ES-I3 (cell line): ENCODE data around the gene PGAM2.
A peak's percentile ranks its signal among the peaks of the same experiment; 100 is the strongest.

ENCODE experiments used
- H3K36me3 ChIP-seq: 2 replicates; pipeline ENCODE4 v1.6.1; 2013; ENCODE audit warnings: mild to moderate bottlenecking, low read length, control low read depth, moderate library complexity; ENCODE audit not compliant: insufficient read depth
- H3K4me1 ChIP-seq: 2 replicates; pipeline ENCODE4 v1.6.1; 2013; ENCODE audit warnings: mild to moderate bottlenecking, control low read depth, low read length; ENCODE audit not compliant: insufficient read depth
- H3K9ac ChIP-seq: 2 replicates; pipeline ENCODE4 v1.6.1; 2013; ENCODE audit warnings: low read depth, mild to moderate bottlenecking, low read length, moderate library complexity
- H3K9me3 ChIP-seq: 2 replicates; pipeline ENCODE4 v1.6.1; 2013; ENCODE audit warnings: mild to moderate bottlenecking, low read length, moderate library complexity; ENCODE audit not compliant: control insufficient read depth, insufficient read depth

PGAM2 gene

DNA sequence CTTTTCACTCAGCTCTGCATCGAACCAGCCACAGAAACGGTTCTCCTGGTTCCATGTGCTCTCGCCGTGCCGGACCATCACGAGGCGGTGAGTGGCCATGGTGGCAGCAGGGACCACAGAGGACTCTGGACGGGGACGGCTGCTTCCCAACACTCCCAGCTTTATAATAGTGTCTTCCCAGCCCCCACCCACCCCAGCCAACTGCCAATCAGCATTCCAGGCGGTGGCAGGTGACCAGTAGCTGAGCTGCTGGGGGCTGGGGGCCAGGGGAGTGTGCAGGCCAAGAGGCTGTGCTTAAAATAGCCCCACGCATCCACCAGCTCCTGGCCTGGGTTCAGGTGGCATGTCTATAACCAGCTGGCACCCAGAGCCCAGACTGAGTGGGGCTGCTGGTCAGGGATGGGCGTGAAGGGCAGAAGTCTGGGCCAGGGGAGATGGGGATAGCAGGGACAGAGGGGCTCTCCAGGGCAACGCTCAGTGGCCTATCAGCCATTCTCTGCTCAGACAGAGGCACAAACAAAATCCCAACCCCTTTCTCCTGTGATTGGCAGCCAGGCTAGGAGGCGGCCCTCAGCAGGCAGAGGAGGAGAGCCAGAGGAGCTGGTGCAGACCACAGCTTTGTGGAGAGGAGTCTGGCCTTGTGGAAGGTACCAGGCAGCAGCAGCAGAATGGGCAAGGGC is at the start of gene PGAM2:
Gene PGAM2, minus strand, starts transcription at position 137 of the 680 bp plus-strand sequence. Its CDS starts 38 bp downstream, at position 99.
- peaks cover 13% of the 10 kb centered on the region; the same call in 1 of the 2 replicates for H3K4me1 ChIP-seq
- H3K9me3 ChIP-seq: no peaks in the 10 kb centered on the region
- peak within 1 kb of the TSS; percentile 1; the same call in 1 of the 2 replicates for H3K9ac ChIP-seq
- no peaks in the 10 kb centered on the region for H3K36me3 ChIP-seq

- Histone ChIP-seq H3K4me1 (no peaks in the 10 kb centered on the region), H3K9me3 (no peaks in the 10 kb centered on the region), H3K36me3 (peaks cover 6% of the 10 kb centered on the region; the same call in 1 of the 2 replicates), H3K9ac (no peak overlapping the region)
These were observed 49.4 kb upstream of the PGAM2 start for GRCh38 chr7:44114586-44115310.

DNA sequence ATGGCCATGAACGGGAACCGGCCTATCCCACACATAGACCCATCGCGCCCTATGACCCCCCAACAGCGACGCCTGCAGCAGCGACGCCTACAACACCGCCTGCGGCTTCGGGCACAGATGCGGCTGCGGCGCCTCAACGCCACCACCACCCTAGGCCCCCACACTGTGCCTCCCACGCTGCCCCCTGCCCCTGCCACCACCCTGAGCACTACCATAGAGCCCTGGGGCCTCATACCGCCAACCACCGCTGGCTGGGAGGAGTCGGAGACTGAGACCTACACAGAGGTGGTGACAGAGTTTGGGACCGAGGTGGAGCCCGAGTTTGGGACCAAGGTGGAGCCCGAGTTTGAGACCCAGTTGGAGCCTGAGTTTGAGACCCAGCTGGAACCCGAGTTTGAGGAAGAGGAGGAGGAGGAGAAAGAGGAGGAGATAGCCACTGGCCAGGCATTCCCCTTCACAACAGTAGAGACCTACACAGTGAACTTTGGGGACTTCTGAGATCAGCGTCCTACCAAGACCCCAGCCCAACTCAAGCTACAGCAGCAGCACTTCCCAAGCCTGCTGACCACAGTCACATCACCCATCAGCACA is 48.5 kb upstream of the PGAM2 start:
- H3K36me3 ChIP-seq: peaks cover 6% of the 10 kb centered on the region; the same call in 1 of the 2 replicates

GRCh38 chr7:44112997-44113763 is 47.8 kb upstream of the PGAM2 start:
- H3K9me3 ChIP-seq: no peaks in the 10 kb centered on the region
- peak overlapping the region; percentile 31; the same call in 1 of the 2 replicates for H3K9ac ChIP-seq
- no peaks in the 10 kb centered on the region for H3K4me1 ChIP-seq
- peaks cover 6% of the 10 kb centered on the region; the same call in 1 of the 2 replicates for H3K36me3 ChIP-seq

More for the DNA sequence above, 48.5 kb upstream of the PGAM2 start:
- Histone ChIP-seq H3K9me3 (no peaks in the 10 kb centered on the region), H3K4me1 (no peaks in the 10 kb centered on the region), H3K9ac (no peak overlapping the region; the same call in 1 of the 2 replicates)

- peak overlapping the region; percentile 31; the same call in 1 of the 2 replicates for H3K9ac ChIP-seq
- no peaks in the 10 kb centered on the region for H3K9me3 ChIP-seq
- H3K4me1 ChIP-seq: no peaks in the 10 kb centered on the region
- peaks cover 3% of the 10 kb centered on the region; the same call in 1 of the 2 replicates for H3K36me3 ChIP-seq
These were observed 47.0 kb upstream of the PGAM2 start for GRCh38 chr7:44112231-44112996.

GRCh38 chr7:44111761-44112160 is 46.4 kb upstream of the PGAM2 start:
- H3K9ac ChIP-seq: no peak overlapping the region
- H3K4me1 ChIP-seq: no peaks in the 10 kb centered on the region
- no peaks in the 10 kb centered on the region for H3K9me3 ChIP-seq
- no peaks in the 10 kb centered on the region; the same call in 1 of the 2 replicates for H3K36me3 ChIP-seq

DNA sequence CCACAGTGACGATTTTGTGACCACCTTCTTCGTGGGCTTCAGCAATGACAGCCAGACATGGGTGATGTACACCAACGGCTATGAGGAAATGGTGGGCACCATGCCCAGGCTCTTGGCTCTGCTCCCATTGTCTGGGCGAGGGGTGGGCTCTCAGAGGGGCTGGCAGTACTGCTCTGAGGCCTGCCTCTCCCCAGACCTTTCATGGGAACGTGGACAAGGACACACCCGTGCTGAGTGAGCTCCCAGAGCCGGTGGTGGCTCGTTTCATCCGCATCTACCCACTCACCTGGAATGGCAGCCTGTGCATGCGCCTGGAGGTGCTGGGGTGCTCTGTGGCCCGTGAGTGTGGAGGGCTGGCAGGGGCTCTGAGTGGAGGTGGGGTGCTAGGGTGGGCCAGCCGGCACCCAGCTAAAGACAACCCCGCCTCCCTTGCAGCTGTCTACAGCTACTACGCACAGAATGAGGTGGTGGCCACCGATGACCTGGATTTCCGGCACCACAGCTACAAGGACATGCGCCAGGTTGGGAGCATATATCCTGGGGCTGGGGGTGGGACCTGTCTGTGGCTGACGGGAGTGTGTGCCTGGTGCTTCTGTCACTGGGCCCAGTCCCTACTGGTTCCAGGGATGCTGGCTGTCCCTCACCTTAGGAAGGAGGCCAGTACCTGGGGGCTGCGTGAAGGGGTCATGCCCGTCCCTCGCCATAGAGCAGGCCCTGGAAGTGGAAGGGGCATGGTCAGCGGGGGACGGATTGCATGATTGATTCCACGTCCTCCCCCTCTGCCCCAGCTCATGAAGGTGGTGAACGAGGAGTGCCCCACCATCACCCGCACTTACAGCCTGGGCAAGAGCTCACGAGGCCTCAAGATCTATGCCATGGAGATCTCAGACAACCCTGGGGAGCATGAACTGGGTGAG is 45.6 kb upstream of the PGAM2 start:
- Histone ChIP-seq H3K4me1 (no peaks in the 10 kb centered on the region), H3K9me3 (no peaks in the 10 kb centered on the region), H3K9ac (no peak overlapping the region), H3K36me3 (no peaks in the 10 kb centered on the region; the same call in 1 of the 2 replicates)

DNA sequence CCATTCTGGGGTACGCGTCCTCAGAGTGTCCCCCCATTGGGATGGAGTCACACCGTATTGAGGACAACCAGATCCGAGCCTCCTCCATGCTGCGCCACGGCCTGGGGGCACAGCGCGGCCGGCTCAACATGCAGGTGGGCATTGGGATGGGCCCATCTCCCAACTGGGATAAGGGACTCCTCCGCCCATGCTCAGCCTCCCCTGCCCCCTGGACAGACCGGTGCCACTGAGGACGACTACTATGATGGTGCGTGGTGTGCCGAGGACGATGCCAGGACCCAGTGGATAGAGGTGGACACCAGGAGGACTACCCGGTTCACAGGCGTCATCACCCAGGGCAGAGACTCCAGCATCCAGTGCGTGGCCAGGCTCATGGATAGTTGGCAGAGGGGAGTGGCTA is 44.6 kb upstream of the PGAM2 start:
- Histone ChIP-seq H3K9me3 (no peaks in the 10 kb centered on the region), H3K36me3 (no peaks in the 10 kb centered on the region; the same call in 1 of the 2 replicates), H3K9ac (no peak overlapping the region), H3K4me1 (0 out of 2 replicates have a peak, but pooled peaks cover 6% of the 10 kb centered on the region)

- Histone ChIP-seq H3K4me1 (0 out of 2 replicates have a peak, but pooled peaks cover 6% of the 10 kb centered on the region), H3K9ac (no peak overlapping the region), H3K36me3 (no peaks in the 10 kb centered on the region), H3K9me3 (no peaks in the 10 kb centered on the region)
These were observed 43.7 kb upstream of the PGAM2 start for GRCh38 chr7:44108768-44109750.

GRCh38 chr7:44107961-44108767 is 42.8 kb upstream of the PGAM2 start:
- Histone ChIP-seq H3K4me1 (0 out of 2 replicates have a peak, but pooled peaks cover 6% of the 10 kb centered on the region), H3K9me3 (no peaks in the 10 kb centered on the region), H3K36me3 (no peaks in the 10 kb centered on the region), H3K9ac (no peak overlapping the region)
